Measurements from ENCODE around the gene ZMIZ1.

DNA sequence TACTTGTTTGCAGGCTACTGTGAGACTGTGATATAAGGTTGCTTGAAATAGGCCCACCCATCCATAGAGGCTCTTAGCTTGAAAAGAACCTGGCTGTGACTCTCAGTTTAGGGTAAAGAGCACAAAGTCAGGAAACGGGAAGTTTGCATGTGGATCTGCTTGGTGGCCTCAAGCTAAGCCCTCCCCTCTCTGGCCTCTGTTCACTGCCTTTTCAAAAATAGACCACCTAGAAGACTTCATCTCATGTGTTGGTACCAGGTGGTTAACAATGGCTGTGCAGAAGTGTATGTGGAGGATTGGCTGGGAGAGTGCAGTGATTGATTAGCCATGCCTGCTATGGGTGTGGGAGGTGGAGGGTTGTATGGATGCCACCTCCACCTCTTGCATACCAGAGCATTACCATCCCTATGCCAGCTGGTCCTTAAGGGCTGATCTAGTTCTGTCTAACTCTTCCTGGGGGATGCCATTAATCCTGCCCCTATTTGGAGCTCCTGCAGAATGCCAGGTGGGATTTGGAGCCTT is 122.0 kb downstream of the ZMIZ1 start:
- TF ChIP-seq CTCF (IDR thresholded peaks at IDR 0.05; ENCODE audit: poor library complexity, severe bottlenecking) (no peak), EP300 (conservative IDR thresholded peaks at IDR 0.05; ENCODE audit: poor library complexity, severe bottlenecking) (no peak), TAF1 (IDR thresholded peaks at IDR 0.05; ENCODE audit: low read depth) (no peak)
